ENCODE measurements around the gene HIPK2. TPM values are rescaled to one million over a fixed set of nuclear protein-coding genes. Genes with fewer than 3 reads are reported as not detected.

The HIPK2 gene
- polyA plus RNA-seq, 2 of the 4 experiments (the other 2 are of a cell fraction), result 11.3 to 12.1 TPM

- ChIA-PET POLR2A (no interaction called here), CTCF (interaction anchor here (0.8 to 1.1 kb wide), 3 partner anchors 12 to 333 kb away, joined by 3 to 5 read pairs (median 3); no protein-coding TSS in a partner anchor)
- Histone ChIP-seq H3K27ac (no peak overlapping the region; a peak in 1 of 6 replicates), H3K9me3 (no peaks in the 10 kb centered on the region), H3K4me1 (peaks cover 28% of the 10 kb centered on the region), H3K4me2 (no peak overlapping the region), H3K4me3 (no peak overlapping the region)
- 87% methylated on average over 11 of the region's 11 CpGs for WGBS (ENCODE audit: missing lambda C conversion rate)
- no peak for DNase-seq (ENCODE audit: low read depth in 1 of 2, low spot score in 1 of 2)
- ATAC-seq, result no peak
- TF ChIP-seq USF2 (IDR thresholded peaks at IDR 0.05), result no peak
- TF ChIP-seq JUNB (IDR thresholded peaks at IDR 0.05), result no peak
- TF ChIP-seq HEYL (CRISPR knock-in tag; IDR thresholded peaks at IDR 0.05), result no peak
- no peak for TF ChIP-seq POLR2A (IDR thresholded peaks at IDR 0.05; ENCODE audit: low read length)
- TF ChIP-seq POLR2AphosphoS2 (conservative IDR thresholded peaks at IDR 0.05; ENCODE audit: low read length), result no peak
- no peak for TF ChIP-seq RARB (CRISPR knock-in tag; IDR thresholded peaks at IDR 0.05)
- TF ChIP-seq RNF2 (IDR thresholded peaks at IDR 0.05; ENCODE audit: borderline replicate concordance, low read depth), result no peak
- TF ChIP-seq NR3C1 (IDR thresholded peaks at IDR 0.05), result no peak
- no peak for TF ChIP-seq HMGXB4 (CRISPR knock-in tag; IDR thresholded peaks at IDR 0.05; ENCODE audit: borderline replicate concordance)
- TF ChIP-seq NPAS2 (CRISPR knock-in tag; IDR thresholded peaks at IDR 0.05; ENCODE audit: borderline replicate concordance), result no peak
- TF ChIP-seq FOSL2 (IDR thresholded peaks at IDR 0.05), result no peak
- no peak for TF ChIP-seq FOSL2 (CRISPR knock-in tag; IDR thresholded peaks at IDR 0.05)
- TF ChIP-seq CEBPB (IDR thresholded peaks at IDR 0.05), result no peak
- TF ChIP-seq JUN (IDR thresholded peaks at IDR 0.05), result no peak
- TF ChIP-seq KDM5A (IDR thresholded peaks at IDR 0.05), result no peak
- FAIRE-seq, result no peak
Observed at GRCh38 chr7:139669106-139670061, 108.4 kb downstream of the HIPK2 start.

- CTCF ChIA-PET, result interaction anchor here (0.9 kb wide), 1 partner anchor 22 kb away, joined by 3 read pairs; no protein-coding TSS in a partner anchor
- H3K4me3 ChIP-seq, result no peak overlapping the region
- POLR2A ChIA-PET, result interaction anchor here (0.7 kb wide), 1 partner anchor 73 kb away, joined by 5 read pairs; no protein-coding TSS in a partner anchor
- ATAC-seq (no peak), FAIRE-seq (no peak), DNase-seq (ENCODE audit: low read depth in 1 of 2, low spot score in 1 of 2) (no peak)
- H3K27ac ChIP-seq, result no peak overlapping the region; a peak in 1 of 6 replicates
- H3K4me1 ChIP-seq, result peaks cover 15% of the 10 kb centered on the region
- TF ChIP-seq KDM5A (IDR thresholded peaks at IDR 0.05) (no peak), HEYL (CRISPR knock-in tag; IDR thresholded peaks at IDR 0.05) (no peak), CTCF (IDR thresholded peaks at IDR 0.05) (no peak), HDAC2 (IDR thresholded peaks at IDR 0.05) (no peak), TFCP2L1 (CRISPR knock-in tag; IDR thresholded peaks at IDR 0.05) (no peak), ZC3H11A (IDR thresholded peaks at IDR 0.05) (no peak), MYC (IDR thresholded peaks at IDR 0.05; ENCODE audit: borderline replicate concordance, low read length) (no peak), RFX5 (IDR thresholded peaks at IDR 0.05) (no peak), NR3C1 (IDR thresholded peaks at IDR 0.05) (no peak), GATA3 (IDR thresholded peaks at IDR 0.05; ENCODE audit: borderline replicate concordance) (no peak), MAX (IDR thresholded peaks at IDR 0.05) (no peak), SMC3 (IDR thresholded peaks at IDR 0.05) (no peak), BHLHE40 (IDR thresholded peaks at IDR 0.05; ENCODE audit: low read depth, low read length) (no peak), ESRRA (IDR thresholded peaks at IDR 0.05; ENCODE audit: borderline replicate concordance, low read length) (no peak), CEBPB (IDR thresholded peaks at IDR 0.05) (no peak), ELK1 (IDR thresholded peaks at IDR 0.05; ENCODE audit: low read depth, low read length) (no peak), BCL3 (IDR thresholded peaks at IDR 0.05) (no peak), EP300 (IDR thresholded peaks at IDR 0.05) (no peak), EHF (CRISPR knock-in tag; IDR thresholded peaks at IDR 0.05) (no peak)
- no peak overlapping the region for H3K4me2 ChIP-seq
- no peaks in the 10 kb centered on the region for H3K9me3 ChIP-seq
- 43% methylated on average over 1 of the region's 1 CpG for WGBS (ENCODE audit: missing lambda C conversion rate)
Observed at GRCh38 chr7:139667377-139667776, 110.4 kb downstream of the HIPK2 start.

All from A549 (cell line).